GM21381 (cell line): ENCODE measurements around the gene EHMT1.

Experiments used
- ATAC-seq: cut with Tn5 transposase; IDR thresholded peaks from one replicate; pipeline ENCODE4 v1.9.1; 2021; ENCODE audit warnings: mild to moderate bottlenecking, moderate library complexity; ENCODE audit not compliant: unreplicated experiment

EHMT1 gene

GRCh38 chr9:137734181-137734580 lies 115.4 kb downstream of the EHMT1 start:
- no peak for ATAC-seq

GRCh38 chr9:137738182-137738696 lies 119.4 kb downstream of the EHMT1 start:
- ATAC-seq = peak; percentile 85

GRCh38 chr9:137738703-137739102 lies 119.9 kb downstream of the EHMT1 start:
- ATAC-seq = no peak

- ATAC-seq = no peak
Measured at GRCh38 chr9:137739371-137740309, 120.8 kb downstream of the EHMT1 start.

GRCh38 chr9:137740312-137740711 lies 121.5 kb downstream of the EHMT1 start:
- no peak for ATAC-seq

- ATAC-seq = no peak
Measured at GRCh38 chr9:137741330-137741729, 122.5 kb downstream of the EHMT1 start.

- no peak for ATAC-seq
Measured at GRCh38 chr9:137742698-137743097, 123.9 kb downstream of the EHMT1 start.

GRCh38 chr9:137743695-137744094 lies 124.9 kb downstream of the EHMT1 start:
- no peak for ATAC-seq

- no peak for ATAC-seq
Measured at GRCh38 chr9:137744632-137745183, 125.9 kb downstream of the EHMT1 start.

- peak; percentile 59 for ATAC-seq
Measured at GRCh38 chr9:137745541-137745991, 126.8 kb downstream of the EHMT1 start.

GRCh38 chr9:137748311-137748710 lies 129.5 kb downstream of the EHMT1 start:
- no peak for ATAC-seq

- no peak for ATAC-seq
Measured at GRCh38 chr9:137748741-137749140, 129.9 kb downstream of the EHMT1 start.

GRCh38 chr9:137749511-137749910 lies 130.7 kb downstream of the EHMT1 start:
- ATAC-seq = no peak

GRCh38 chr9:137750007-137750406 lies 131.2 kb downstream of the EHMT1 start:
- no peak for ATAC-seq

- ATAC-seq = no peak
Measured at GRCh38 chr9:137750566-137750965, 131.8 kb downstream of the EHMT1 start.

- no peak for ATAC-seq
Measured at GRCh38 chr9:137751616-137752015, 132.8 kb downstream of the EHMT1 start.

GRCh38 chr9:137752426-137752825 lies 133.6 kb downstream of the EHMT1 start:
- ATAC-seq = no peak

GRCh38 chr9:137753192-137753765 lies 134.5 kb downstream of the EHMT1 start:
- no peak for ATAC-seq

GRCh38 chr9:137755261-137755927 lies 136.6 kb downstream of the EHMT1 start:
- ATAC-seq = no peak

- no peak for ATAC-seq
Measured at GRCh38 chr9:137756045-137756744, 137.4 kb downstream of the EHMT1 start.
